Measurements from ENCODE around the gene TAPBP. TPM values are rescaled to one million over a fixed set of nuclear protein-coding genes. Genes with fewer than 3 reads are reported as not detected.
A peak's percentile ranks its signal among the peaks of the same experiment; 100 is the strongest.

Gene TAPBP
- total and polyA plus RNA-seq, 2 of the 8 experiments (the other 6 are each of a cell fraction or from before 2014, with no cell fraction given) = 24.5 to 35.4 TPM

- Histone ChIP-seq H3K56ac (replicated peaks; ENCODE audit: insufficient read length, low read depth, low read length) (no peak overlapping the region), H3K79me1 (ENCODE audit: low read depth, low read length) (peaks cover 7% of the 10 kb centered on the region; the same call in 1 of the 2 replicates), H3K79me2 (ENCODE audit: control insufficient read depth in 1 of 2, insufficient read depth in 2 of 2, low read length in 2 of 2) (peaks cover 0 to 32% of the 10 kb centered on the region in 2 experiments; a peak in 3 of 4 replicates), H3K9ac (replicated peaks in 1 of 4; ENCODE audit: extremely low read depth in 1 of 4, low read depth in 3 of 4, low read length in 3 of 4) (no peak overlapping the region; a peak in 1 of 7 replicates), H2BK20ac (ENCODE audit: low read length) (no peak overlapping the region), H3K4me3 (ENCODE audit: extremely low read depth in 1 of 4, insufficient read depth in 2 of 4, low read depth in 3 of 4, low read length in 4 of 4) (peak overlapping the region; percentile 68 to 98 (median 82); a peak in 7 of 8 replicates), H3K27me3 (replicated peaks in 1 of 4; ENCODE audit: control insufficient read depth in 3 of 4, extremely low read depth in 1 of 4, insufficient read depth in 3 of 4, low read length in 3 of 4) (no peaks in the 10 kb centered on the region), H2BK5ac (ENCODE audit: low read depth, low read length) (peak overlapping the region; percentile 87; the same call in 1 of the 2 replicates), H3K4me2 (ENCODE audit: insufficient read depth in 1 of 2, low read depth in 2 of 2, low read length in 2 of 2) (peak overlapping the region; percentile 62 to 87), H3K4me1 (replicated peaks in 1 of 4; ENCODE audit: control insufficient read depth in 3 of 4, insufficient read depth in 4 of 4, low read length in 3 of 4) (peaks cover 0 to 18% (median 12%) of the 10 kb centered on the region in 4 experiments; a peak in 6 of 7 replicates), H2AK5ac (ENCODE audit: low read depth, low read length) (no peak overlapping the region), H2BK15ac (ENCODE audit: low read length) (peak overlapping the region; percentile 46; the same call in 1 of the 2 replicates), H2BK120ac (replicated peaks; ENCODE audit: low read depth, low read length) (peak overlapping the region; percentile 61), H3K14ac (ENCODE audit: insufficient read length) (no peak overlapping the region), H2BK12ac (ENCODE audit: low read depth, low read length) (peak overlapping the region; percentile 77; the same call in 1 of the 2 replicates), H4K5ac (ENCODE audit: insufficient read length, low read depth, low read length) (peak overlapping the region; percentile 36), H3K23me2 (ENCODE audit: low read depth, low read length) (peaks cover 18% of the 10 kb centered on the region), H4K91ac (replicated peaks; ENCODE audit: insufficient read length, low read length) (peak overlapping the region; percentile 36), H3K4ac (replicated peaks; ENCODE audit: insufficient read length, low read depth, low read length) (no peak overlapping the region), H4K8ac (ENCODE audit: extremely low read depth, insufficient read depth, low read length) (no peak overlapping the region), H3K9me3 (ENCODE audit: insufficient read depth in 2 of 2, low read depth in 1 of 2, low read length in 1 of 2) (no peaks in the 10 kb centered on the region; a peak in 1 of 4 replicates), H4K20me1 (replicated peaks in 1 of 2; ENCODE audit: control insufficient read depth in 1 of 2, insufficient read depth in 2 of 2, low read length in 2 of 2) (peaks cover 2 to 5% of the 10 kb centered on the region in 2 experiments), H3K18ac (ENCODE audit: extremely low read depth, low read length) (peak overlapping the region; percentile 51; the same call in 1 of the 2 replicates), H2AFZ (ENCODE audit: low read length) (peak overlapping the region; percentile 93; the same call in 1 of the 2 replicates), H3K36me3 (ENCODE audit: control insufficient read depth in 2 of 4, insufficient read depth in 4 of 4, low read length in 3 of 4) (peaks cover 10 to 23% (median 18%) of the 10 kb centered on the region in 4 experiments; a peak in 7 of 8 replicates), H3K27ac (ENCODE audit: low read depth, low read length) (no peak overlapping the region), H3K23ac (ENCODE audit: insufficient read length) (no peak overlapping the region)
- ChIA-PET POLR2A (ENCODE audit: partially characterized antibody) (interaction anchor here (0.8 to 1.3 kb wide), 4 partner anchors 25 to 353 kb away, joined by 3 to 6 read pairs (median 4); partner anchors contain the start of gene RGL2), CTCF (ENCODE audit: partially characterized antibody) (interaction anchor here (0.7 to 1.0 kb wide), 3 partner anchors 12 to 166 kb away, joined by 3 read pairs; partner anchors contain the start of gene B3GALT4)
- FAIRE-seq = no peak
- 61% methylated on average over 7 of the region's 7 CpGs; no CpG with 5 or more reads in 1 of the 2 experiments for WGBS, 2 experiments (ENCODE audit: extremely low coverage in 1 of 2, insufficient coverage in 1 of 2, insufficient read length in 1 of 2, insufficient replicate concordance in 2 of 2, low coverage in 1 of 2, low lambda C conversion rate in 2 of 2, missing lambda C conversion rate in 1 of 2)
- DNase-seq (ENCODE audit: low read depth in 1 of 2, low spot score in 2 of 2) = no peak
- TF ChIP-seq EP300 (IDR thresholded peaks at IDR 0.05; ENCODE audit: borderline replicate concordance in 1 of 2, low read depth in 2 of 2, low read length in 2 of 2) (no peak), USF2 (IDR thresholded peaks at IDR 0.05; ENCODE audit: low read length) (no peak), KDM4A (IDR thresholded peaks at IDR 0.05; ENCODE audit: low read depth, low read length, severe bottlenecking) (no peak), BRCA1 (IDR thresholded peaks at IDR 0.05; ENCODE audit: low read depth, low read length) (no peak), SIN3A (conservative IDR thresholded peaks at IDR 0.05 in 1 of 2, IDR thresholded peaks at IDR 0.05 in 1 of 2; ENCODE audit: low read depth in 1 of 2, low read length in 2 of 2) (no peak), BCL11A (IDR thresholded peaks at IDR 0.05; ENCODE audit: low read depth in 2 of 2, low read length in 2 of 2) (no peak), MAFK (IDR thresholded peaks at IDR 0.05; ENCODE audit: low read depth, low read length) (no peak), GTF2F1 (IDR thresholded peaks at IDR 0.05; ENCODE audit: borderline replicate concordance, low read depth, low read length) (no peak), CBX5 (IDR thresholded peaks at IDR 0.05; ENCODE audit: low read depth, low read length) (no peak), POLR2AphosphoS5 (IDR thresholded peaks at IDR 0.05; ENCODE audit: low read depth, low read length) (no peak), EGR1 (IDR thresholded peaks at IDR 0.05; ENCODE audit: borderline replicate concordance, low read depth, low read length) (no peak)
Observed at GRCh38 chr6:33324125-33324524, 10.2 kb upstream of the TAPBP start.

All from H1 (cell line).